Uterus (tissue), 2 donors: ENCODE data around the gene TMEM272.

Experiments
- POLR2A ChIP-seq, 2 donors: fragments of 450-650 bp; IDR thresholded peaks; one replicate each; pipeline ENCODE4 v1.6.1; 2016; ENCODE audit warnings: antibody characterized with exemption in 2 of 2, mild to moderate bottlenecking in 1 of 2, moderate library complexity in 1 of 2
- TF ChIP-seq, protein P1 (sequence below), 4 experiments: fragments of 200-600 bp in 2 of 4; fragments of 450-650 bp in 2 of 4; sonication (generic) in 2 of 4; IDR thresholded peaks; one replicate each; pipeline ENCODE4 v1.5.1; 2016 to 2019; ENCODE audit warnings: antibody characterized with exemption in 4 of 4, mild to moderate bottlenecking in 2 of 4, moderate library complexity in 1 of 4

GRCh38 chr13:51825681-51826254, 19.2 kb downstream of the TMEM272 start:
- TF ChIP-seq, protein P1, sequence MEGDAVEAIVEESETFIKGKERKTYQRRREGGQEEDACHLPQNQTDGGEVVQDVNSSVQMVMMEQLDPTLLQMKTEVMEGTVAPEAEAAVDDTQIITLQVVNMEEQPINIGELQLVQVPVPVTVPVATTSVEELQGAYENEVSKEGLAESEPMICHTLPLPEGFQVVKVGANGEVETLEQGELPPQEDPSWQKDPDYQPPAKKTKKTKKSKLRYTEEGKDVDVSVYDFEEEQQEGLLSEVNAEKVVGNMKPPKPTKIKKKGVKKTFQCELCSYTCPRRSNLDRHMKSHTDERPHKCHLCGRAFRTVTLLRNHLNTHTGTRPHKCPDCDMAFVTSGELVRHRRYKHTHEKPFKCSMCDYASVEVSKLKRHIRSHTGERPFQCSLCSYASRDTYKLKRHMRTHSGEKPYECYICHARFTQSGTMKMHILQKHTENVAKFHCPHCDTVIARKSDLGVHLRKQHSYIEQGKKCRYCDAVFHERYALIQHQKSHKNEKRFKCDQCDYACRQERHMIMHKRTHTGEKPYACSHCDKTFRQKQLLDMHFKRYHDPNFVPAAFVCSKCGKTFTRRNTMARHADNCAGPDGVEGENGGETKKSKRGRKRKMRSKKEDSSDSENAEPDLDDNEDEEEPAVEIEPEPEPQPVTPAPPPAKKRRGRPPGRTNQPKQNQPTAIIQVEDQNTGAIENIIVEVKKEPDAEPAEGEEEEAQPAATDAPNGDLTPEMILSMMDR (IDR thresholded peaks at IDR 0.05) = no peak
- no peak for TF ChIP-seq POLR2A (IDR thresholded peaks at IDR 0.05)
